WTC11 (cell line): ENCODE results near the gene ZBTB20. TPM values are rescaled to one million over a fixed set of nuclear protein-coding genes. Genes with fewer than 3 reads are reported as not detected.

ENCODE experiments used
- ATAC-seq: fragments of 200-7000 bp; cut with Tn5 transposase; 2 replicates; pipeline ENCODE4 v1.10.0; 2021; ENCODE audit warnings: mild to moderate bottlenecking, moderate library complexity
- CTCF ChIA-PET: fragments of 300-600 bp; sonication (Branson Sonifier 250); formaldehyde crosslinking; loops from one replicate; lab custom pipeline; 2021; ENCODE audit warnings: antibody characterized with exemption; lab: Charles Lee
- POLR2A ChIA-PET: fragments of 350-600 bp; sonication (Branson Sonifier 250); formaldehyde crosslinking; loops from one replicate; lab custom pipeline; 2021; ENCODE audit warnings: antibody characterized with exemption; lab: Charles Lee
- DNase-seq: peaks from one replicate; pipeline ENCODE4 v3.0.0; 2021; ENCODE audit warnings: low spot score
- H3K27ac Mint-ChIP-seq: 2 replicates; pipeline ENCODE4 v1.8.0; 2021; ENCODE audit warnings: mixed read lengths
- H3K27me3 Mint-ChIP-seq: 2 replicates; pipeline ENCODE4 v1.8.0; 2021; ENCODE audit warnings: low read depth, mild to moderate bottlenecking, moderate library complexity, mixed read lengths
- H3K36me3 Mint-ChIP-seq: 2 replicates; pipeline ENCODE4 v1.8.0; 2021; ENCODE audit warnings: mixed read lengths
- H3K4me1 Mint-ChIP-seq: 2 replicates; pipeline ENCODE4 v1.8.0; 2022; ENCODE audit warnings: mixed read lengths
- H3K4me3 Mint-ChIP-seq: 2 replicates; pipeline ENCODE4 v1.8.0; 2021; ENCODE audit warnings: mild to moderate bottlenecking, moderate library complexity, mixed read lengths
- H3K9me3 Mint-ChIP-seq: 2 replicates; pipeline ENCODE4 v1.8.0; 2021; ENCODE audit warnings: mixed read lengths
- CREB1 ChIP-seq: sonication (generic); formaldehyde crosslinking; IDR thresholded peaks from 2 replicates; pipeline ENCODE4 v1.8.0; 2023; ENCODE audit warnings: mild to moderate bottlenecking, missing genetic modification reagents
- CREM ChIP-seq: sonication (generic); formaldehyde crosslinking; IDR thresholded peaks from 2 replicates; pipeline ENCODE4 v1.8.1; 2022; ENCODE audit warnings: mild to moderate bottlenecking, missing genetic modification reagents, moderate library complexity
- EMX1 ChIP-seq: fragments of 250-450 bp; sonication (Bioruptor Pico); IDR thresholded peaks from 2 replicates; pipeline ENCODE4 v1.8.0; 2021; ENCODE audit warnings: mild to moderate bottlenecking
- ESRRA ChIP-seq: sonication (generic); formaldehyde crosslinking; IDR thresholded peaks from 2 replicates; pipeline ENCODE4 v1.8.1; 2022; ENCODE audit warnings: mild to moderate bottlenecking, missing genetic modification reagents, borderline replicate concordance
- FOXJ3 ChIP-seq: sonication (generic); formaldehyde crosslinking; IDR thresholded peaks from 2 replicates; pipeline ENCODE4 v1.9.0; 2021; ENCODE audit warnings: missing genetic modification reagents, mild to moderate bottlenecking, borderline replicate concordance
- FOXP1 ChIP-seq: sonication (generic); formaldehyde crosslinking; IDR thresholded peaks from 2 replicates; pipeline ENCODE4 v1.8.0; 2022; ENCODE audit warnings: missing genetic modification reagents, mild to moderate bottlenecking, moderate library complexity, borderline replicate concordance
- IRF2 ChIP-seq: sonication (generic); formaldehyde crosslinking; IDR thresholded peaks from 2 replicates; pipeline ENCODE4 v1.8.0; 2022; ENCODE audit warnings: low read depth, missing genetic modification reagents, borderline replicate concordance
- KAT7 ChIP-seq: sonication (generic); formaldehyde crosslinking; IDR thresholded peaks from 2 replicates; pipeline ENCODE4 v1.8.1; 2023; ENCODE audit warnings: missing genetic modification reagents, mild to moderate bottlenecking, borderline replicate concordance
- NFYB ChIP-seq: sonication (generic); formaldehyde crosslinking; conservative IDR thresholded peaks from 2 replicates; pipeline ENCODE4 v1.8.0; 2022; ENCODE audit warnings: low read depth, missing genetic modification reagents
- NR2C2 ChIP-seq: sonication (generic); formaldehyde crosslinking; IDR thresholded peaks from 2 replicates; pipeline ENCODE4 v1.8.0; 2022; ENCODE audit warnings: mild to moderate bottlenecking, missing genetic modification reagents
- NR3C1 ChIP-seq: sonication (generic); formaldehyde crosslinking; conservative IDR thresholded peaks from 2 replicates; pipeline ENCODE4 v1.8.1; 2023; ENCODE audit warnings: low read depth, mild to moderate bottlenecking, missing genetic modification reagents
- SMAD3 ChIP-seq: sonication (generic); formaldehyde crosslinking; IDR thresholded peaks from 2 replicates; pipeline ENCODE4 v1.8.0; 2022; ENCODE audit warnings: missing genetic modification reagents, mild to moderate bottlenecking, borderline replicate concordance
- SMAD4 ChIP-seq: sonication (generic); formaldehyde crosslinking; IDR thresholded peaks from 2 replicates; pipeline ENCODE4 v1.8.0; 2022; ENCODE audit warnings: mild to moderate bottlenecking, missing genetic modification reagents
- SP1 ChIP-seq: sonication (generic); formaldehyde crosslinking; conservative IDR thresholded peaks from 2 replicates; pipeline ENCODE4 v1.8.1; 2022; ENCODE audit warnings: missing genetic modification reagents
- TCF7 ChIP-seq: sonication (generic); formaldehyde crosslinking; IDR thresholded peaks from 2 replicates; pipeline ENCODE4 v1.8.0; 2022; ENCODE audit warnings: mild to moderate bottlenecking, low read depth, missing genetic modification reagents, moderate library complexity
- TEAD1 ChIP-seq: sonication (generic); formaldehyde crosslinking; IDR thresholded peaks from 2 replicates; pipeline ENCODE4 v1.8.0; 2022; ENCODE audit warnings: mild to moderate bottlenecking, missing genetic modification reagents
- ZNF232 ChIP-seq: sonication (generic); formaldehyde crosslinking; IDR thresholded peaks from 2 replicates; pipeline ENCODE4 v1.8.0; 2022; ENCODE audit warnings: mild to moderate bottlenecking, missing genetic modification reagents
- ZNF396 ChIP-seq: fragments of 250-450 bp; sonication (Bioruptor Pico); IDR thresholded peaks from 2 replicates; pipeline ENCODE4 v1.8.0; 2021; ENCODE audit warnings: mild to moderate bottlenecking, moderate library complexity, borderline replicate concordance
- ZNF671 ChIP-seq: fragments of 250-450 bp; sonication (Bioruptor Pico); IDR thresholded peaks from 2 replicates; pipeline ENCODE4 v1.8.0; 2021; ENCODE audit warnings: mild to moderate bottlenecking
- total RNA-seq: library from RNA; stranded (reverse); gene quantifications from 3 replicates; pipeline ENCODE4 v1.2.3, GENCODE V29; 2021
- TF ChIP-seq, protein P1 (sequence below): sonication (generic); formaldehyde crosslinking; IDR thresholded peaks from 2 replicates; pipeline ENCODE4 v1.8.1; 2023; ENCODE audit warnings: mild to moderate bottlenecking, missing genetic modification reagents, moderate library complexity
- TF ChIP-seq, protein P2 (sequence below): fragments of 250-450 bp; sonication (Bioruptor Pico); IDR thresholded peaks from 2 replicates; pipeline ENCODE4 v2.1.2; 2022; ENCODE audit warnings: mild to moderate bottlenecking, moderate library complexity
- TF ChIP-seq, protein P3 (sequence below): fragments of 250-450 bp; sonication (Bioruptor Pico); IDR thresholded peaks from 2 replicates; pipeline ENCODE4 v1.9.0; 2021; ENCODE audit warnings: moderate library complexity, mild to moderate bottlenecking, inconsistent platforms, borderline replicate concordance
- TF ChIP-seq, protein P4 (sequence below): sonication (generic); formaldehyde crosslinking; IDR thresholded peaks from 2 replicates; pipeline ENCODE4 v1.8.1; 2023; ENCODE audit warnings: mild to moderate bottlenecking, missing genetic modification reagents
- TF ChIP-seq, protein P5 (sequence below): sonication (generic); formaldehyde crosslinking; IDR thresholded peaks from 2 replicates; pipeline ENCODE4 v1.8.1; 2022; ENCODE audit warnings: missing genetic modification reagents, borderline replicate concordance
- TF ChIP-seq, protein P6 (sequence below): fragments of 250-450 bp; sonication (Bioruptor Pico); IDR thresholded peaks from 2 replicates; pipeline ENCODE4 v1.9.0; 2021; ENCODE audit warnings: mild to moderate bottlenecking

The ZBTB20 gene
- total RNA-seq, 1 experiment from 2014 or later: 1.5 TPM

DNA sequence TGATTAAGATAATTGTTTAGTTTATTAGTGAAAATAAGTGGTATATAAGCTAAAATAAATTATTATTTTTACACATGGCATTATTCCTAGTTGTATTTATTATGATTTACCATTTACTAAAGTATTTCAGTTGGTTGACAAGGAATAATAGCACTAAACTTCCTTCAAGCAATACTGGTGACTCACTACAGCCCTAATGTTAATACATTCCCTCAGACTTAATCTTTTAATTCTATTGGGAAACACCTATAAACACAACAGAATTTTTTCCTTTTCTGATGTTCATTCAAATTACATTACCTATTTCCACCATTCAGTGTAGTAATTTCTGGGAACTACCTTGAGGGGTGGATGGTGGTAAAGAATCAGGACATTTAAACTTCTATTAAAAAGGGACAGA is 589.3 kb downstream of the ZBTB20 start:
- no peaks in the 10 kb centered on the region for H3K27me3 Mint-ChIP-seq
- ChIA-PET POLR2A (no interaction called here), CTCF (no interaction called here)
- H3K9me3 Mint-ChIP-seq: peaks cover 4% of the 10 kb centered on the region; the same call in 1 of the 2 replicates
- no peak overlapping the region for H3K27ac Mint-ChIP-seq
- no peaks in the 10 kb centered on the region for H3K4me1 Mint-ChIP-seq
- H3K4me3 Mint-ChIP-seq: no peak overlapping the region
- ATAC-seq (no peak), DNase-seq (no peak)
- TF ChIP-seq NR3C1 (CRISPR knock-in tag) (no peak), TEAD1 (no peak), NFYB (CRISPR knock-in tag) (no peak), ZNF671 (no peak), CREM (no peak), IRF2 (CRISPR knock-in tag) (no peak)
- TF ChIP-seq, protein P1, sequence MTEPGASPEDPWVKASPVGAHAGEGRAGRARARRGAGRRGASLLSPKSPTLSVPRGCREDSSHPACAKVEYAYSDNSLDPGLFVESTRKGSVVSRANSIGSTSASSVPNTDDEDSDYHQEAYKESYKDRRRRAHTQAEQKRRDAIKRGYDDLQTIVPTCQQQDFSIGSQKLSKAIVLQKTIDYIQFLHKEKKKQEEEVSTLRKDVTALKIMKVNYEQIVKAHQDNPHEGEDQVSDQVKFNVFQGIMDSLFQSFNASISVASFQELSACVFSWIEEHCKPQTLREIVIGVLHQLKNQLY: no peak
- TF ChIP-seq, protein P2, sequence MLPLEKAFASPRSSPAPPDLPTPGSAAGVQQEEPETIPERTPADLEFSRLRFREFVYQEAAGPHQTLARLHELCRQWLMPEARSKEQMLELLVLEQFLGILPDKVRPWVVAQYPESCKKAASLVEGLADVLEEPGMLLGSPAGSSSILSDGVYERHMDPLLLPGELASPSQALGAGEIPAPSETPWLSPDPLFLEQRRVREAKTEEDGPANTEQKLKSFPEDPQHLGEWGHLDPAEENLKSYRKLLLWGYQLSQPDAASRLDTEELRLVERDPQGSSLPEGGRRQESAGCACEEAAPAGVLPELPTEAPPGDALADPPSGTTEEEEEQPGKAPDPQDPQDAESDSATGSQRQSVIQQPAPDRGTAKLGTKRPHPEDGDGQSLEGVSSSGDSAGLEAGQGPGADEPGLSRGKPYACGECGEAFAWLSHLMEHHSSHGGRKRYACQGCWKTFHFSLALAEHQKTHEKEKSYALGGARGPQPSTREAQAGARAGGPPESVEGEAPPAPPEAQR (CRISPR knock-in tag): no peak
- no peaks in the 10 kb centered on the region for H3K36me3 Mint-ChIP-seq

DNA sequence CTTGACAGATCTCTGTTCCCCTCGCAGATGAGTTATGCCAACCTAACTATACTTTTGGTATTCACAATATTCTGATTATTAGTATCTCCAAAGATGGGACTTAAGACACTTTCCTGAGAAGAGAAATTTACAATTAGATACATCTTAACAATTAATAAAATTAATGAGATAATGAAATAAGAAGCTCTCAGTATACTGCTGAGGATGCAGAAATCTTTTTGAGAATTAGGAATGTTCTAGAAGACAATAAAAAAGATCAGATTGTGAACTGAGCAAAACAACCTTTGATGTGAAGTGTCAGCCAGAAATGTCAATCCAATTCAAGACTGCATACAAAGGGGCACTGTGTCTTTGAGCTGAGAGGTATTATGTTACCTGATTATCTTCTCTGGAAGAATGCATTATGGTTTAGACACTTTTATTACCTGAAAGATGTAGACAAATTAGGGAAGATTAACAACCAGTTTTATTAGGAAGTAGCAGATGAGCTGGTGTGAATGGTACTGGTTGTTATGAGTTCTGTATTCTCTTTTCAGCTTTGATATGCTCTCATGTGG is 590.4 kb downstream of the ZBTB20 start:
- H3K27me3 Mint-ChIP-seq: no peaks in the 10 kb centered on the region
- H3K27ac Mint-ChIP-seq: no peak overlapping the region
- H3K4me3 Mint-ChIP-seq: no peak overlapping the region
- ChIA-PET POLR2A (no interaction called here), CTCF (no interaction called here)
- H3K36me3 Mint-ChIP-seq: no peaks in the 10 kb centered on the region
- H3K9me3 Mint-ChIP-seq: peaks cover 4% of the 10 kb centered on the region; the same call in 1 of the 2 replicates
- no peaks in the 10 kb centered on the region for H3K4me1 Mint-ChIP-seq
- DNase-seq (no peak), ATAC-seq (no peak)
- TF ChIP-seq TEAD1 (no peak), ZNF232 (CRISPR knock-in tag) (no peak), CREB1 (CRISPR knock-in tag) (no peak), SMAD3 (no peak), ZNF671 (no peak), ZNF396 (CRISPR knock-in tag) (no peak), SP1 (no peak), FOXP1 (CRISPR knock-in tag) (no peak), NR2C2 (no peak)
- TF ChIP-seq, protein P3, sequence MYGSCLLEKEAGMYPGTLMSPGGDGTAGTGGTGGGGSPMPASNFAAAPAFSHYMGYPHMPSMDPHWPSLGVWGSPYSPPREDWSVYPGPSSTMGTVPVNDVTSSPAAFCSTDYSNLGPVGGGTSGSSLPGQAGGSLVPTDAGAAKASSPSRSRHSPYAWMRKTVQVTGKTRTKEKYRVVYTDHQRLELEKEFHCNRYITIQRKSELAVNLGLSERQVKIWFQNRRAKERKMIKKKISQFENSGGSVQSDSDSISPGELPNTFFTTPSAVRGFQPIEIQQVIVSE (CRISPR knock-in tag): no peak
- TF ChIP-seq, protein P4, sequence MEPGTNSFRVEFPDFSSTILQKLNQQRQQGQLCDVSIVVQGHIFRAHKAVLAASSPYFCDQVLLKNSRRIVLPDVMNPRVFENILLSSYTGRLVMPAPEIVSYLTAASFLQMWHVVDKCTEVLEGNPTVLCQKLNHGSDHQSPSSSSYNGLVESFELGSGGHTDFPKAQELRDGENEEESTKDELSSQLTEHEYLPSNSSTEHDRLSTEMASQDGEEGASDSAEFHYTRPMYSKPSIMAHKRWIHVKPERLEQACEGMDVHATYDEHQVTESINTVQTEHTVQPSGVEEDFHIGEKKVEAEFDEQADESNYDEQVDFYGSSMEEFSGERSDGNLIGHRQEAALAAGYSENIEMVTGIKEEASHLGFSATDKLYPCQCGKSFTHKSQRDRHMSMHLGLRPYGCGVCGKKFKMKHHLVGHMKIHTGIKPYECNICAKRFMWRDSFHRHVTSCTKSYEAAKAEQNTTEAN: no peak

DNA sequence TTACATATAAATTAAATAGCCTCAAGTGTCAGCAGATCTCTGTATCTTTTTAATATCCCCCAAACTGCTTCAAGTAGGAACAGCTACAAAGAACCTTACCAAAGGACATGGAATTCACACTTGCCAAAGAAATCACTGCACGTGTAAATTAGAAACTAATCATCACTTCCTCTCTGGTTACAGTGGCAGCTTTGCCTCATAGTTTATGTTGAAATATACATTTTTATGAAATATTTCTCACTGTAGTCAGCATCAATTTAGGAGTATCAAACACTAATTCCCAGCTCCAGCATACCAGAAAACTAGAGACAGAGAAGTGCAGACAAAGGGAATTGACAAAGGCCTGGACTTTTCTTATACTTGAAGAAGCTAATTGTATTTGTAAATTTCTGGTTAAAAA is 592.4 kb downstream of the ZBTB20 start:
- CTCF ChIA-PET: no interaction called here
- H3K27me3 Mint-ChIP-seq: no peaks in the 10 kb centered on the region
- TF ChIP-seq FOXJ3 (CRISPR knock-in tag) (no peak), KAT7 (CRISPR knock-in tag) (no peak), ESRRA (CRISPR knock-in tag) (no peak), SMAD4 (CRISPR knock-in tag) (no peak), NR3C1 (CRISPR knock-in tag) (no peak), ZNF232 (CRISPR knock-in tag) (no peak), EMX1 (CRISPR knock-in tag) (no peak), IRF2 (CRISPR knock-in tag) (no peak), TCF7 (no peak)
- TF ChIP-seq, protein P5, sequence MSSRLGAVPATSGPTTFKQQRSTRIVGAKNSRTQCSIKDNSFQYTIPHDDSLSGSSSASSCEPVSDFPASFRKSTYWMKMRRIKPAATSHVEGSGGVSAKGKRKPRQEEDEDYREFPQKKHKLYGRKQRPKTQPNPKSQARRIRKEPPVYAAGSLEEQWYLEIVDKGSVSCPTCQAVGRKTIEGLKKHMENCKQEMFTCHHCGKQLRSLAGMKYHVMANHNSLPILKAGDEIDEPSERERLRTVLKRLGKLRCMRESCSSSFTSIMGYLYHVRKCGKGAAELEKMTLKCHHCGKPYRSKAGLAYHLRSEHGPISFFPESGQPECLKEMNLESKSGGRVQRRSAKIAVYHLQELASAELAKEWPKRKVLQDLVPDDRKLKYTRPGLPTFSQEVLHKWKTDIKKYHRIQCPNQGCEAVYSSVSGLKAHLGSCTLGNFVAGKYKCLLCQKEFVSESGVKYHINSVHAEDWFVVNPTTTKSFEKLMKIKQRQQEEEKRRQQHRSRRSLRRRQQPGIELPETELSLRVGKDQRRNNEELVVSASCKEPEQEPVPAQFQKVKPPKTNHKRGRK: no peak
- TF ChIP-seq, protein P6, sequence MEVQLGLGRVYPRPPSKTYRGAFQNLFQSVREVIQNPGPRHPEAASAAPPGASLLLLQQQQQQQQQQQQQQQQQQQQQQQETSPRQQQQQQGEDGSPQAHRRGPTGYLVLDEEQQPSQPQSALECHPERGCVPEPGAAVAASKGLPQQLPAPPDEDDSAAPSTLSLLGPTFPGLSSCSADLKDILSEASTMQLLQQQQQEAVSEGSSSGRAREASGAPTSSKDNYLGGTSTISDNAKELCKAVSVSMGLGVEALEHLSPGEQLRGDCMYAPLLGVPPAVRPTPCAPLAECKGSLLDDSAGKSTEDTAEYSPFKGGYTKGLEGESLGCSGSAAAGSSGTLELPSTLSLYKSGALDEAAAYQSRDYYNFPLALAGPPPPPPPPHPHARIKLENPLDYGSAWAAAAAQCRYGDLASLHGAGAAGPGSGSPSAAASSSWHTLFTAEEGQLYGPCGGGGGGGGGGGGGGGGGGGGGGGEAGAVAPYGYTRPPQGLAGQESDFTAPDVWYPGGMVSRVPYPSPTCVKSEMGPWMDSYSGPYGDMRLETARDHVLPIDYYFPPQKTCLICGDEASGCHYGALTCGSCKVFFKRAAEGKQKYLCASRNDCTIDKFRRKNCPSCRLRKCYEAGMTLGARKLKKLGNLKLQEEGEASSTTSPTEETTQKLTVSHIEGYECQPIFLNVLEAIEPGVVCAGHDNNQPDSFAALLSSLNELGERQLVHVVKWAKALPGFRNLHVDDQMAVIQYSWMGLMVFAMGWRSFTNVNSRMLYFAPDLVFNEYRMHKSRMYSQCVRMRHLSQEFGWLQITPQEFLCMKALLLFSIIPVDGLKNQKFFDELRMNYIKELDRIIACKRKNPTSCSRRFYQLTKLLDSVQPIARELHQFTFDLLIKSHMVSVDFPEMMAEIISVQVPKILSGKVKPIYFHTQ (CRISPR knock-in tag): no peak
- TF ChIP-seq, protein P3 (CRISPR knock-in tag): no peak

More for the DNA sequence above, 592.4 kb downstream of the ZBTB20 start:
- H3K4me1 Mint-ChIP-seq: no peaks in the 10 kb centered on the region
- H3K4me3 Mint-ChIP-seq: no peak overlapping the region
- DNase-seq (no peak), ATAC-seq (no peak)
- H3K27ac Mint-ChIP-seq: no peak overlapping the region
- no peaks in the 10 kb centered on the region for H3K9me3 Mint-ChIP-seq
- POLR2A ChIA-PET: no interaction called here
- no peaks in the 10 kb centered on the region for H3K36me3 Mint-ChIP-seq
